CD14-positive monocyte (primary cell): Measurements from ENCODE around the gene GTF2F2. TPM values are rescaled to one million over a fixed set of nuclear protein-coding genes. Genes with fewer than 3 reads are reported as not detected.

Source experiments
- DNase-seq, 3 donors: peaks; one replicate each; pipeline ENCODE4 v3.0.0-alpha.2; 2011 to 2022
- H2AFZ ChIP-seq: 2 replicates; pipeline ENCODE4 v1.6.0; 2012; ENCODE audit warnings: mild to moderate bottlenecking, low read depth, low read length, inconsistent platforms; ENCODE audit not compliant: insufficient read depth, poor library complexity, severe bottlenecking
- H3K27ac ChIP-seq, 2 donors: 1 replicate in 1 of 2; 2 replicates in 1 of 2; pipeline ENCODE4 v1.5.1; 2012 to 2013; ENCODE audit warnings: low read length in 2 of 2, control low read depth in 1 of 2, inconsistent platforms in 1 of 2, low read depth in 1 of 2, mild to moderate bottlenecking in 1 of 2
- H3K27me3 ChIP-seq, 2 donors: one replicate each; pipeline versions ENCODE4 v1.6.0 to v1.6.1; 2011 to 2013; ENCODE audit warnings: low read length in 2 of 2; ENCODE audit not compliant: control insufficient read depth in 2 of 2, insufficient read depth in 2 of 2
- H3K36me3 ChIP-seq, 2 donors: replicated peaks in 1 of 2; 1 replicate in 1 of 2; 2 replicates in 1 of 2; pipeline versions ENCODE4 v1.5.1 to v1.6.1; 2012 to 2013; ENCODE audit warnings: low read length in 2 of 2, control low read depth in 1 of 2, inconsistent platforms in 1 of 2, mild to moderate bottlenecking in 1 of 2; ENCODE audit not compliant: insufficient read depth in 2 of 2, control insufficient read depth in 1 of 2
- H3K4me1 ChIP-seq, 2 donors: 1 replicate in 1 of 2; 2 replicates in 1 of 2; pipeline versions ENCODE4 v1.5.1 to v1.6.1; 2012 to 2013; ENCODE audit warnings: low read length in 2 of 2, control low read depth in 1 of 2, inconsistent platforms in 1 of 2, mild to moderate bottlenecking in 1 of 2, moderate library complexity in 1 of 2; ENCODE audit not compliant: insufficient read depth in 2 of 2, control insufficient read depth in 1 of 2
- H3K4me2 ChIP-seq: replicated peaks from 2 replicates; pipeline ENCODE3; 2012; ENCODE audit warnings: low read length, moderate library complexity, mild to moderate bottlenecking; ENCODE audit not compliant: poor library complexity, severe bottlenecking; ENCODE audit errors: extremely low read depth
- H3K4me3 ChIP-seq, 3 experiments: fragments of 200-600 bp in 1 of 3; sonication (generic) in 1 of 3; replicated peaks in 1 of 3; 1 replicate in 2 of 3; 2 replicates in 1 of 3; pipeline ENCODE4 v1.5.1; 2011 to 2013; ENCODE audit warnings: low read length in 3 of 3, mild to moderate bottlenecking in 3 of 3, control low read depth in 2 of 3, low read depth in 2 of 3, inconsistent platforms in 1 of 3, moderate library complexity in 1 of 3
- H3K79me2 ChIP-seq: 2 replicates; pipeline ENCODE4 v1.6.0; 2012; ENCODE audit warnings: mild to moderate bottlenecking, control low read depth, inconsistent platforms, low read length, moderate library complexity; ENCODE audit not compliant: insufficient read depth
- H3K9ac ChIP-seq: 2 replicates; pipeline ENCODE4 v1.6.0; 2017; ENCODE audit warnings: low read length, mild to moderate bottlenecking; ENCODE audit not compliant: insufficient read depth, poor library complexity, severe bottlenecking
- H3K9me3 ChIP-seq, 2 donors: replicated peaks in 1 of 2; 1 replicate in 1 of 2; 2 replicates in 1 of 2; pipeline versions ENCODE4 v1.5.1 to v1.6.1; 2012 to 2013; ENCODE audit warnings: low read length in 2 of 2, control low read depth in 1 of 2; ENCODE audit not compliant: control insufficient read depth in 1 of 2, insufficient read depth in 1 of 2
- H4K20me1 ChIP-seq: 2 replicates; pipeline ENCODE4 v1.6.0; 2012; ENCODE audit warnings: mild to moderate bottlenecking, low read length, control low read depth, moderate library complexity; ENCODE audit not compliant: insufficient read depth
- H3K27ac Mint-ChIP-seq, 7 donors: one replicate each; pipeline ENCODE4 v1.8.0; 2020; ENCODE audit warnings: mild to moderate bottlenecking in 7 of 7, mixed read lengths in 7 of 7, moderate library complexity in 6 of 7, inconsistent platforms in 2 of 7
- H3K27me3 Mint-ChIP-seq, 3 donors: one replicate each; pipeline ENCODE4 v1.8.0; 2021 to 2022; ENCODE audit warnings: low read depth in 3 of 3, mild to moderate bottlenecking in 3 of 3, mixed read lengths in 3 of 3, moderate library complexity in 3 of 3, inconsistent platforms in 1 of 3
- H3K36me3 Mint-ChIP-seq, 2 donors: one replicate each; pipeline ENCODE4 v1.8.0; 2020; ENCODE audit warnings: mixed read lengths in 2 of 2, inconsistent platforms in 1 of 2, mild to moderate bottlenecking in 1 of 2
- H3K4me1 Mint-ChIP-seq: one replicate; pipeline ENCODE4 v1.8.0; 2020; ENCODE audit warnings: mild to moderate bottlenecking, mixed read lengths
- H3K4me3 Mint-ChIP-seq, 2 donors: one replicate each; pipeline ENCODE4 v1.8.0; 2020; ENCODE audit warnings: mild to moderate bottlenecking in 2 of 2, mixed read lengths in 2 of 2, moderate library complexity in 1 of 2
- H3K9me3 Mint-ChIP-seq, 7 donors: one replicate each; pipeline ENCODE4 v1.8.0; 2020 to 2022; ENCODE audit warnings: mixed read lengths in 7 of 7, mild to moderate bottlenecking in 6 of 7, moderate library complexity in 6 of 7, inconsistent platforms in 2 of 7
- WGBS: methylation state at CpG from one replicate; pipeline ENCODE4 v1.1.5; 2013; ENCODE audit warnings: missing lambda C conversion rate; ENCODE audit not compliant: insufficient coverage; 5-methylcytosine and 5-hydroxymethylcytosine counted together
- intact Hi-C, 2 donors: fragments of 100-400 bp; cut with micrococcal nuclease; formaldehyde crosslinking; loops; one replicate each; pipeline versions ENCODE4 v1.15.0 to v1.15.1; 2023
- polyA plus RNA-seq, 3 donors: library from polyadenylated mRNA; depleted of rRNA in 1 of 3; unstranded in 2 of 3; stranded (reverse) in 1 of 3; fragments of 300-500 nt in 2 of 3; fragments of >200 nt in 1 of 3; fragmentation: Illumina TruSeq in 2 of 3; gene quantifications; 1 replicate in 2 of 3; 2 replicates in 1 of 3; pipeline ENCODE4 v1.2.3, GENCODE V29; 2012 to 2021
- TF ChIP-seq, protein P1 (sequence below): fragments of 200-600 bp; IDR thresholded peaks from one replicate; pipeline ENCODE4 v1.8.0; 2022; ENCODE audit warnings: antibody characterized with exemption, mild to moderate bottlenecking

GTF2F2 gene
- polyA plus RNA-seq, 3 donors, result 8.1 to 10.4 (median 8.5) TPM

DNA sequence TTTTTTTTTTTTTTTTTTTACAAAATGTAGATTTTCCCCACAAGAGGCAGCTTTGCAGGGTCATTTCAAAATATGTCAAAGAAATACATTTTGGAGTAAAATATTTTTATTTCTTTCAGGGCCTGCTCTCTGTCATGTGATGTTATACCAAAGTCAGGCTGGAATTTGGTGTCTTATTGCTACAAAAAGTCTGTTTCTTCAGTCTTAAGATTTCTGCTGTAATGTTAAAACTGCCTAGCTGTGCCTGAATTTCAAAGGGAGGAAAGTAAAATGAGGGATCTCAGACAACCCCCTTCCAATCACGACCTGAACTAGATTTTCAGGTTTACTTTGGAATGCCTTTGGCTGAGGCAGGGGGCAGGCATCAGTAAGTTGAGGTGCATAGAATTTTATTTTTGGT, 12.8 kb upstream of the GTF2F2 start:
- Histone ChIP-seq H3K9me3 (no peaks in the 10 kb centered on the region), H3K36me3 (no peaks in the 10 kb centered on the region), H3K27ac (no peak overlapping the region), H2AFZ (no peak overlapping the region), H3K4me1 (no peaks in the 10 kb centered on the region), H3K4me3 (no peak overlapping the region), H3K27me3 (no peaks in the 10 kb centered on the region), H3K9ac (no peak overlapping the region), H3K79me2 (no peaks in the 10 kb centered on the region), H4K20me1 (no peaks in the 10 kb centered on the region), H3K4me2 (no peak overlapping the region)
- Mint-ChIP-seq H3K27me3 (peaks cover 0 to 14% (median 7%) of the 10 kb centered on the region in 3 donors), H3K27ac (no peak overlapping the region), H3K9me3 (no peaks in the 10 kb centered on the region), H3K4me3 (no peak overlapping the region), H3K4me1 (peaks cover 3% of the 10 kb centered on the region), H3K36me3 (no peaks in the 10 kb centered on the region)
- WGBS, result no CpG with 5 or more reads among the region's 1 CpG
- DNase-seq, result no peak
- TF ChIP-seq, protein P1, sequence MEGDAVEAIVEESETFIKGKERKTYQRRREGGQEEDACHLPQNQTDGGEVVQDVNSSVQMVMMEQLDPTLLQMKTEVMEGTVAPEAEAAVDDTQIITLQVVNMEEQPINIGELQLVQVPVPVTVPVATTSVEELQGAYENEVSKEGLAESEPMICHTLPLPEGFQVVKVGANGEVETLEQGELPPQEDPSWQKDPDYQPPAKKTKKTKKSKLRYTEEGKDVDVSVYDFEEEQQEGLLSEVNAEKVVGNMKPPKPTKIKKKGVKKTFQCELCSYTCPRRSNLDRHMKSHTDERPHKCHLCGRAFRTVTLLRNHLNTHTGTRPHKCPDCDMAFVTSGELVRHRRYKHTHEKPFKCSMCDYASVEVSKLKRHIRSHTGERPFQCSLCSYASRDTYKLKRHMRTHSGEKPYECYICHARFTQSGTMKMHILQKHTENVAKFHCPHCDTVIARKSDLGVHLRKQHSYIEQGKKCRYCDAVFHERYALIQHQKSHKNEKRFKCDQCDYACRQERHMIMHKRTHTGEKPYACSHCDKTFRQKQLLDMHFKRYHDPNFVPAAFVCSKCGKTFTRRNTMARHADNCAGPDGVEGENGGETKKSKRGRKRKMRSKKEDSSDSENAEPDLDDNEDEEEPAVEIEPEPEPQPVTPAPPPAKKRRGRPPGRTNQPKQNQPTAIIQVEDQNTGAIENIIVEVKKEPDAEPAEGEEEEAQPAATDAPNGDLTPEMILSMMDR, result no peak
- intact Hi-C loops, result no loop called here

- H3K27ac Mint-ChIP-seq, result no peak overlapping the region
- TF ChIP-seq, protein P1, result no peak
- Histone ChIP-seq H3K27me3 (no peaks in the 10 kb centered on the region), H4K20me1 (no peaks in the 10 kb centered on the region), H3K9ac (no peak overlapping the region), H3K4me1 (no peaks in the 10 kb centered on the region), H3K4me3 (peak overlapping the region in 1 of 3 experiments; percentile 30), H3K79me2 (no peaks in the 10 kb centered on the region), H3K9me3 (no peaks in the 10 kb centered on the region), H3K4me2 (peak overlapping the region; percentile 29), H2AFZ (peak overlapping the region; percentile 36), H3K36me3 (no peaks in the 10 kb centered on the region), H3K27ac (no peak overlapping the region)
- peak overlapping the region in 1 of 2 donors; percentile 16 for H3K4me3 Mint-ChIP-seq
- H3K9me3 Mint-ChIP-seq, result peaks cover 0 to 2% (median 0%) of the 10 kb centered on the region in 7 donors
- DNase-seq, result no peak
- 48% methylated on average over 3 of the region's 11 CpGs for WGBS
- intact Hi-C loops, result no loop called here
- H3K4me1 Mint-ChIP-seq, result peaks cover 3% of the 10 kb centered on the region
- peaks cover 0 to 14% (median 7%) of the 10 kb centered on the region in 3 donors for H3K27me3 Mint-ChIP-seq
- no peaks in the 10 kb centered on the region for H3K36me3 Mint-ChIP-seq
These were observed 11.6 kb upstream of the GTF2F2 start for GRCh38 chr13:45108716-45109101.
